ENCODE data around the gene GHR. TPM values are rescaled to one million over a fixed set of nuclear protein-coding genes. Genes with fewer than 3 reads are reported as not detected.

GHR gene
- polyA plus RNA-seq, 3 donors = not detected

GRCh38 chr5:42719034-42719433, 295.8 kb downstream of the GHR start:
- Histone ChIP-seq H3K9ac (ENCODE audit: insufficient read depth, low read length, poor library complexity, severe bottlenecking) (no peak overlapping the region), H3K36me3 (replicated peaks in 1 of 2; ENCODE audit: control insufficient read depth in 1 of 2, insufficient read depth in 2 of 2, low read length in 2 of 2) (no peaks in the 10 kb centered on the region), H3K27me3 (ENCODE audit: control insufficient read depth in 2 of 2, insufficient read depth in 2 of 2, low read length in 2 of 2) (no peaks in the 10 kb centered on the region), H2AFZ (ENCODE audit: insufficient read depth, low read depth, low read length, poor library complexity, severe bottlenecking) (peak overlapping the region; percentile 69), H3K4me1 (ENCODE audit: control insufficient read depth in 1 of 2, insufficient read depth in 2 of 2, low read length in 2 of 2) (peaks cover 33 to 40% of the 10 kb centered on the region in 2 donors), H3K9me3 (replicated peaks in 1 of 2; ENCODE audit: control insufficient read depth in 1 of 2, insufficient read depth in 1 of 2, low read length in 2 of 2) (no peaks in the 10 kb centered on the region), H3K27ac (ENCODE audit: low read depth in 1 of 2, low read length in 2 of 2) (peak overlapping the region in 1 of 2 donors; percentile 30), H4K20me1 (ENCODE audit: insufficient read depth, low read length) (no peaks in the 10 kb centered on the region), H3K4me2 (replicated peaks; ENCODE audit: extremely low read depth, low read length, poor library complexity, severe bottlenecking) (peak overlapping the region; percentile 46), H3K4me3 (replicated peaks in 1 of 3; ENCODE audit: low read depth in 2 of 3, low read length in 3 of 3) (peak overlapping the region in 1 of 3 experiments; percentile 24), H3K79me2 (ENCODE audit: insufficient read depth, low read length) (no peaks in the 10 kb centered on the region)
- H3K27me3 Mint-ChIP-seq (ENCODE audit: low read depth in 3 of 3) = peaks cover 0 to 1% (median 0%) of the 10 kb centered on the region in 3 donors
- no peak overlapping the region for H3K4me3 Mint-ChIP-seq
- peak overlapping the region in 2 of 7 donors; percentile 6 to 46 for H3K27ac Mint-ChIP-seq
- intact Hi-C loops (cut with micrococcal nuclease) = no loop called here
- peaks cover 0 to 2% (median 0%) of the 10 kb centered on the region in 7 donors for H3K9me3 Mint-ChIP-seq
- 71% methylated on average over 2 of the region's 2 CpGs for WGBS (ENCODE audit: insufficient coverage)
- TF ChIP-seq CTCF (IDR thresholded peaks at IDR 0.05) = no peak
- DNase-seq = peak in 1 of 3 donors; percentile 2
- H3K4me1 Mint-ChIP-seq = peaks cover 39% of the 10 kb centered on the region
- no peaks in the 10 kb centered on the region for H3K36me3 Mint-ChIP-seq

GRCh38 chr5:42720251-42720650, 297.0 kb downstream of the GHR start:
- H3K9me3 ChIP-seq (replicated peaks in 1 of 2; ENCODE audit: control insufficient read depth in 1 of 2, insufficient read depth in 1 of 2, low read length in 2 of 2) = no peaks in the 10 kb centered on the region
- no peaks in the 10 kb centered on the region for H3K36me3 Mint-ChIP-seq
- intact Hi-C loops (cut with micrococcal nuclease) = no loop called here
- H3K4me3 Mint-ChIP-seq = peak overlapping the region; percentile 76 to 94
- no CpG with 5 or more reads among the region's 6 CpGs for WGBS (ENCODE audit: insufficient coverage)
- H3K4me1 ChIP-seq (ENCODE audit: control insufficient read depth in 1 of 2, insufficient read depth in 2 of 2, low read length in 2 of 2) = peaks cover 33 to 40% of the 10 kb centered on the region in 2 donors
- H3K27ac Mint-ChIP-seq = peak overlapping the region; percentile 84 to 96 (median 91)
- H3K36me3 ChIP-seq (replicated peaks in 1 of 2; ENCODE audit: control insufficient read depth in 1 of 2, insufficient read depth in 2 of 2, low read length in 2 of 2) = no peaks in the 10 kb centered on the region
- H3K27me3 ChIP-seq (ENCODE audit: control insufficient read depth in 2 of 2, insufficient read depth in 2 of 2, low read length in 2 of 2) = no peaks in the 10 kb centered on the region
- no peak for TF ChIP-seq CTCF (IDR thresholded peaks at IDR 0.05)
- H3K9ac ChIP-seq (ENCODE audit: insufficient read depth, low read length, poor library complexity, severe bottlenecking) = peak overlapping the region; percentile 59
- peaks cover 39% of the 10 kb centered on the region for H3K4me1 Mint-ChIP-seq
- H3K27ac ChIP-seq (ENCODE audit: low read depth in 1 of 2, low read length in 2 of 2) = peak overlapping the region in 1 of 2 donors; percentile 83
- H3K4me2 ChIP-seq (replicated peaks; ENCODE audit: extremely low read depth, low read length, poor library complexity, severe bottlenecking) = peak overlapping the region; percentile 73
- H2AFZ ChIP-seq (ENCODE audit: insufficient read depth, low read depth, low read length, poor library complexity, severe bottlenecking) = peak overlapping the region; percentile 55
- no peaks in the 10 kb centered on the region for H4K20me1 ChIP-seq (ENCODE audit: insufficient read depth, low read length)
- no peaks in the 10 kb centered on the region for H3K79me2 ChIP-seq (ENCODE audit: insufficient read depth, low read length)
- no peak for DNase-seq
- peak overlapping the region; percentile 38 to 70 (median 58) for H3K4me3 ChIP-seq (replicated peaks in 1 of 3; ENCODE audit: low read depth in 2 of 3, low read length in 3 of 3)
- peaks cover 0 to 2% (median 0%) of the 10 kb centered on the region in 7 donors for H3K9me3 Mint-ChIP-seq
- peaks cover 0 to 1% (median 0%) of the 10 kb centered on the region in 3 donors for H3K27me3 Mint-ChIP-seq (ENCODE audit: low read depth in 3 of 3)
